CD4-positive, alpha-beta T cell treated with Interleukin-10 for 1 hour (primary cell): ENCODE data around the gene ENOX1.

Experiments used
- DNase-seq: peaks from one replicate; pipeline ENCODE4 v3.0.0-alpha.2; 2020

Gene ENOX1

GRCh38 chr13:43785261-43785649 is 1.5 kb downstream of the ENOX1 start:
- no peak for DNase-seq

GRCh38 chr13:43784496-43784895 is 2.3 kb downstream of the ENOX1 start:
- DNase-seq = no peak

GRCh38 chr13:43783820-43784219 is 3.0 kb downstream of the ENOX1 start:
- peak; percentile 31 for DNase-seq

- DNase-seq = no peak
These were observed 4.1 kb downstream of the ENOX1 start for GRCh38 chr13:43782686-43783085.

- no peak for DNase-seq
These were observed 6.1 kb downstream of the ENOX1 start for GRCh38 chr13:43780666-43781065.

GRCh38 chr13:43776501-43777079 is 10.2 kb downstream of the ENOX1 start:
- no peak for DNase-seq

- DNase-seq = no peak
These were observed 10.8 kb downstream of the ENOX1 start for GRCh38 chr13:43776006-43776405.

GRCh38 chr13:43773602-43774001 is 13.2 kb downstream of the ENOX1 start:
- DNase-seq = no peak

- DNase-seq = no peak
These were observed 15.9 kb downstream of the ENOX1 start for GRCh38 chr13:43770871-43771270.

GRCh38 chr13:43769529-43769928 is 17.2 kb downstream of the ENOX1 start:
- DNase-seq = no peak

GRCh38 chr13:43767341-43767931 is 19.3 kb downstream of the ENOX1 start:
- DNase-seq = no peak

GRCh38 chr13:43766725-43767124 is 20.0 kb downstream of the ENOX1 start:
- DNase-seq = no peak

- DNase-seq = no peak
These were observed 22.4 kb downstream of the ENOX1 start for GRCh38 chr13:43764349-43764748.

GRCh38 chr13:43763143-43763759 is 23.5 kb downstream of the ENOX1 start:
- no peak for DNase-seq

GRCh38 chr13:43761616-43762315 is 25.0 kb downstream of the ENOX1 start:
- no peak for DNase-seq

GRCh38 chr13:43760257-43760656 is 26.5 kb downstream of the ENOX1 start:
- DNase-seq = no peak

- no peak for DNase-seq
These were observed 27.9 kb downstream of the ENOX1 start for GRCh38 chr13:43758834-43759233.

- no peak for DNase-seq
These were observed 29.5 kb downstream of the ENOX1 start for GRCh38 chr13:43757266-43757665.

- DNase-seq = no peak
These were observed 30.9 kb downstream of the ENOX1 start for GRCh38 chr13:43755844-43756243.

GRCh38 chr13:43751624-43752023 is 35.1 kb downstream of the ENOX1 start:
- no peak for DNase-seq

- no peak for DNase-seq
These were observed 37.3 kb downstream of the ENOX1 start for GRCh38 chr13:43749503-43749902.

GRCh38 chr13:43744261-43745031 is 42.3 kb downstream of the ENOX1 start:
- DNase-seq = no peak

- DNase-seq = no peak
These were observed 43.9 kb downstream of the ENOX1 start for GRCh38 chr13:43742911-43743310.
